Small intestine (tissue), 4 donors: ENCODE data around the gene SGSM2. TPM values are rescaled to one million over a fixed set of nuclear protein-coding genes. Genes with fewer than 3 reads are reported as not detected.

ENCODE experiments used
- polyA plus RNA-seq, 4 donors: library from polyadenylated mRNA; stranded (reverse) in 3 of 4; unstranded in 1 of 4; fragments of 200-250 nt in 3 of 4; fragments of 120-200 nt in 1 of 4; gene quantifications; one replicate each; pipeline versions ENCODE4 v1.2.1 to v1.2.3, GENCODE V29; 2013
- donor health status: healthy with polysubstance abuse.
- donor health status: Bipolar disorder and iron deficiency.
- donor health status: healthy.

Gene SGSM2
- polyA plus RNA-seq, 4 donors, result 32.2 to 55.9 (median 40.3) TPM

Other genes with a start within 250 kb of the SGSM2 start
- gene SMG6, start 33.7 kb upstream of the SGSM2 start, polyA plus RNA-seq, result 10 to 100 TPM; 15.9 to 17.1 (median 16.4) TPM
- 1 to 10 TPM; 2.2 to 8.3 (median 4.7) TPM for gene SRR, start 33.6 kb upstream of the SGSM2 start, polyA plus RNA-seq
- gene TSR1, start 1.0 kb upstream of the SGSM2 start, polyA plus RNA-seq, result 10 to 100 TPM in 2 of 4 donors, 1 to 10 TPM in 2; 4.5 to 20.8 (median 11.7) TPM
- 10 to 100 TPM in 2 of 4 donors, 1 to 10 TPM in 2; 4.2 to 18.9 (median 8.1) TPM for gene MNT, start 63.6 kb downstream of the SGSM2 start, polyA plus RNA-seq
- gene METTL16, start 174.4 kb downstream of the SGSM2 start, polyA plus RNA-seq, result 10 to 100 TPM; 10.7 to 25.2 (median 12.9) TPM